MM.1S (cell line): ENCODE results near the gene PARK7.

ENCODE experiments used
- CTCF ChIP-seq: fragments of 300-600 bp; sonication (generic); IDR thresholded peaks from 2 replicates; pipeline ENCODE4 v1.5.1; 2016; ENCODE audit warnings: antibody characterized with exemption, low read length, mixed read lengths
- EZH2 ChIP-seq: fragments of 300-600 bp; sonication (generic); optimal IDR thresholded peaks from 2 replicates; pipeline ENCODE3; 2017; ENCODE audit warnings: low read depth, mild to moderate bottlenecking, antibody characterized with exemption, low read length, mixed read lengths

GRCh38 chr1:7941437-7941793 is 20.1 kb upstream of the PARK7 start:
- TF ChIP-seq CTCF (no peak), EZH2 (no peak)
